GM06990 (cell line): ENCODE measurements around the gene CS.

Experiments
- DNase-seq: peaks from one replicate; pipeline ENCODE4 v3.0.0-alpha.2; 2011; ENCODE audit not compliant: insufficient read length; ENCODE audit errors: extremely low read depth
- H3K27me3 ChIP-seq: replicated peaks from 2 replicates; pipeline ENCODE4 v1.6.0; 2011; ENCODE audit warnings: low read length; ENCODE audit not compliant: control insufficient read depth, insufficient read depth
- H3K36me3 ChIP-seq: 2 replicates; pipeline ENCODE4 v1.5.1; 2011; ENCODE audit warnings: low read length; ENCODE audit not compliant: control insufficient read depth, insufficient read depth
- H3K4me3 ChIP-seq: replicated peaks from 2 replicates; pipeline ENCODE4 v1.5.1; 2011; ENCODE audit warnings: low read depth, mild to moderate bottlenecking, control low read depth, low read length
- CTCF ChIP-seq: IDR thresholded peaks from 2 replicates; pipeline ENCODE4 v1.5.1; 2011; ENCODE audit warnings: low read length, control low read depth, mild to moderate bottlenecking, inconsistent platforms; ENCODE audit not compliant: insufficient read depth, poor library complexity, severe bottlenecking

The CS gene

DNA sequence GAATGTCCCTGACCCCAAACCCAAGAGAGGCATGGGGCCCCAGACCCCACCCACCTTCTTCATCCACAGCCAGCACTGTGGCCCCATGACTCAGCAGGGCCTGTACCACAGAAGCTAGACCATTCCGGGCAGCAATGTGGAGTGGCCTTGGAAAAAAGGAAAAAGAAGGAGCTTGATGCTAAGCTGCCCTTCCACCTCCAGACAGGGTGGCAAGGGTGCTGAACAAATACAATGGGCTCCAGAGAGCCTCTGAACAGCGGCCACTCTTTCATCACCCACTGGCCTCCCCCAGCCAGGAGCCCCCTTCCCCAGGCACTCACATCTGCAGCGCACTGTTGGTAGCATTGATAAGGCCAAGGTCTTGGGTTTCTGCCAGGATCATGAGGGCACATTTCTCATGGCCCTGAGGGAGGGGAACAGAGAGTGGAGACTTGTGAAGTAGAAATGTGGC lies 56.4 kb downstream of the CS start:
- no peak for DNase-seq
- no peaks in the 10 kb centered on the region for H3K27me3 ChIP-seq
- H3K36me3 ChIP-seq: peaks cover 32% of the 10 kb centered on the region
- no peak overlapping the region for H3K4me3 ChIP-seq
- TF ChIP-seq CTCF: no peak

GRCh38 chr12:56242986-56243385 lies 57.1 kb downstream of the CS start:
- no peak overlapping the region for H3K4me3 ChIP-seq
- H3K36me3 ChIP-seq: peaks cover 27% of the 10 kb centered on the region
- DNase-seq: no peak
- no peaks in the 10 kb centered on the region for H3K27me3 ChIP-seq
- no peak for TF ChIP-seq CTCF

- TF ChIP-seq CTCF: no peak
- Histone ChIP-seq H3K27me3 (no peaks in the 10 kb centered on the region), H3K36me3 (peaks cover 22% of the 10 kb centered on the region), H3K4me3 (no peak overlapping the region)
- DNase-seq: no peak
Observed at GRCh38 chr12:56241424-56242303, 58.5 kb downstream of the CS start.

GRCh38 chr12:56237552-56237951 lies 62.6 kb downstream of the CS start:
- Histone ChIP-seq H3K36me3 (no peaks in the 10 kb centered on the region; the same call in none of the 2 replicates), H3K4me3 (no peak overlapping the region), H3K27me3 (no peaks in the 10 kb centered on the region)
- TF ChIP-seq CTCF: no peak
- DNase-seq: no peak

GRCh38 chr12:56236985-56237384 lies 63.1 kb downstream of the CS start:
- no peaks in the 10 kb centered on the region; the same call in 1 of the 2 replicates for H3K36me3 ChIP-seq
- no peak for TF ChIP-seq CTCF
- no peak for DNase-seq
- no peak overlapping the region for H3K4me3 ChIP-seq
- H3K27me3 ChIP-seq: no peaks in the 10 kb centered on the region
